Gastroesophageal sphincter (tissue), 4 donors: ENCODE measurements around the gene KHDRBS1. TPM values are rescaled to one million over a fixed set of nuclear protein-coding genes. Genes with fewer than 3 reads are reported as not detected.
"Not testable (repeated sequence)": the region's sequence is repeated elsewhere in the genome, so short reads cannot be mapped to it uniquely, and the experiment has no call there.

Experiments
- ATAC-seq: fragments of 150-250 bp; one replicate; pipeline ENCODE4 v1.9.1; 2016; ENCODE audit warnings: mild to moderate bottlenecking, moderate library complexity
- H3K27ac ChIP-seq, 4 donors: fragments of 200-600 bp; sonication (generic) in 3 of 4; 1 replicate in 3 of 4; 2 replicates in 1 of 4; pipeline ENCODE4 v1.5.1; 2016 to 2019
- H3K27me3 ChIP-seq: fragments of 200-600 bp; sonication (generic); one replicate; pipeline ENCODE4 v1.5.1; 2019
- H3K36me3 ChIP-seq, 2 donors: fragments of 200-600 bp; sonication (generic); one replicate each; pipeline ENCODE4 v1.5.1; 2019; ENCODE audit warnings: control low read depth in 1 of 2
- H3K4me1 ChIP-seq, 3 donors: fragments of 200-600 bp; sonication (generic); 1 replicate in 2 of 3; 2 replicates in 1 of 3; pipeline ENCODE4 v1.5.1; 2016 to 2019; ENCODE audit warnings: control low read depth in 2 of 3
- H3K4me3 ChIP-seq, 2 donors: fragments of 200-600 bp; sonication (generic); one replicate each; pipeline ENCODE4 v1.5.1; 2019; ENCODE audit warnings: mild to moderate bottlenecking in 1 of 2, moderate library complexity in 1 of 2
- H3K9me3 ChIP-seq, 3 donors: fragments of 200-600 bp; sonication (generic); one replicate each; pipeline ENCODE4 v1.5.1; 2017 to 2019; ENCODE audit warnings: control low read depth in 2 of 3
- CTCF ChIP-seq, 4 experiments: fragments of 200-600 bp in 2 of 4; fragments of 450-650 bp in 2 of 4; sonication (generic) in 1 of 4; IDR thresholded peaks; one replicate each; pipeline ENCODE4 v1.5.1; 2017 to 2019; ENCODE audit warnings: antibody characterized with exemption in 4 of 4, mild to moderate bottlenecking in 2 of 4, moderate library complexity in 2 of 4
- EP300 ChIP-seq: sonication (generic); formaldehyde crosslinking; IDR thresholded peaks from one replicate; pipeline ENCODE4 v1.6.1; 2017; ENCODE audit warnings: antibody characterized with exemption, mild to moderate bottlenecking
- POLR2A ChIP-seq, 2 donors: fragments of 450-650 bp; IDR thresholded peaks; one replicate each; pipeline ENCODE4 v1.6.1; 2017; ENCODE audit warnings: antibody characterized with exemption in 2 of 2, mild to moderate bottlenecking in 2 of 2, moderate library complexity in 1 of 2
- POLR2AphosphoS5 ChIP-seq: sonication (generic); formaldehyde crosslinking; IDR thresholded peaks from one replicate; pipeline ENCODE4 v1.6.1; 2017; ENCODE audit warnings: antibody characterized with exemption
- WGBS, 2 donors: methylation state at CpG; one replicate each; pipeline ENCODE4 v1.1.5; 2018; ENCODE audit warnings: low coverage in 1 of 2; 5-methylcytosine and 5-hydroxymethylcytosine counted together
- total RNA-seq, 4 donors: library from RNA; depleted of rRNA; stranded (reverse); fragments of >200 nt; gene quantifications; one replicate each; pipeline ENCODE4 v1.1.0, GENCODE V29; 2016

Gene KHDRBS1
- total RNA-seq, 4 donors from 2014 or later = 59.1 to 89.3 (median 64.8) TPM

- Histone ChIP-seq H3K4me3 (no peak overlapping the region), H3K36me3 (no peaks in the 10 kb centered on the region), H3K9me3 (no peaks in the 10 kb centered on the region), H3K27me3 (no peaks in the 10 kb centered on the region), H3K4me1 (peaks cover 0 to 11% (median 0%) of the 10 kb centered on the region in 3 donors), H3K27ac (no peak overlapping the region)
- ATAC-seq = no peak
- 50 to 94% methylated on average over 1 to 3 of the region's 3 CpGs for WGBS, 2 donors
- TF ChIP-seq EP300 (no peak), POLR2A (IDR thresholded peaks at IDR 0.05) (no peak), CTCF (IDR thresholded peaks at IDR 0.05) (no peak), POLR2AphosphoS5 (no peak)
These were observed 18.4 kb upstream of the KHDRBS1 start for GRCh38 chr1:31995263-31995662.

GRCh38 chr1:31996121-31996520, 17.5 kb upstream of the KHDRBS1 start:
- H3K9me3 ChIP-seq, H3K36me3 ChIP-seq, H3K4me3 ChIP-seq, H3K4me1 ChIP-seq, H3K27ac ChIP-seq, H3K27me3 ChIP-seq, ATAC-seq: not testable (repeated sequence)
- 91% methylated on average over 4 to 5 of the region's 5 CpGs for WGBS, 2 donors

GRCh38 chr1:32001863-32002262, 11.8 kb upstream of the KHDRBS1 start:
- Histone ChIP-seq H3K4me3 (no peak overlapping the region), H3K27me3 (no peaks in the 10 kb centered on the region), H3K27ac (no peak overlapping the region), H3K4me1 (no peaks in the 10 kb centered on the region), H3K36me3 (no peaks in the 10 kb centered on the region), H3K9me3 (no peaks in the 10 kb centered on the region)
- no peak for TF ChIP-seq POLR2A (IDR thresholded peaks at IDR 0.05)
- TF ChIP-seq EP300 = no peak
- TF ChIP-seq CTCF (IDR thresholded peaks at IDR 0.05) = no peak
- no peak for TF ChIP-seq POLR2AphosphoS5
- 85 to 86% methylated on average over 4 to 5 of the region's 5 CpGs for WGBS, 2 donors
- no peak for ATAC-seq

- not testable (repeated sequence) for H3K4me1 ChIP-seq, ATAC-seq, H3K36me3 ChIP-seq, H3K9me3 ChIP-seq, H3K4me3 ChIP-seq, H3K27ac ChIP-seq, H3K27me3 ChIP-seq
- 48% methylated on average over 4 of the region's 4 CpGs; no CpG with 5 or more reads in 1 of the 2 donors for WGBS, 2 donors
These were observed 11.4 kb upstream of the KHDRBS1 start for GRCh38 chr1:32002285-32002684.

GRCh38 chr1:32005522-32005921, 8.1 kb upstream of the KHDRBS1 start:
- ATAC-seq = no peak
- Histone ChIP-seq H3K4me3 (no peak overlapping the region), H3K27ac (no peak overlapping the region), H3K4me1 (no peaks in the 10 kb centered on the region), H3K9me3 (no peaks in the 10 kb centered on the region), H3K27me3 (no peaks in the 10 kb centered on the region), H3K36me3 (no peaks in the 10 kb centered on the region)
- 67 to 80% methylated on average over 2 to 3 of the region's 3 CpGs for WGBS, 2 donors
- TF ChIP-seq POLR2AphosphoS5 (no peak), EP300 (no peak), CTCF (IDR thresholded peaks at IDR 0.05) (no peak), POLR2A (IDR thresholded peaks at IDR 0.05) (no peak)

GRCh38 chr1:32007591-32007940, 6.1 kb upstream of the KHDRBS1 start:
- Histone ChIP-seq H3K4me1 (peaks cover 0 to 3% (median 0%) of the 10 kb centered on the region in 3 donors), H3K27me3 (no peaks in the 10 kb centered on the region), H3K9me3 (no peaks in the 10 kb centered on the region), H3K27ac (no peak overlapping the region), H3K36me3 (no peaks in the 10 kb centered on the region), H3K4me3 (no peak overlapping the region)
- no peak for ATAC-seq
- TF ChIP-seq POLR2A (IDR thresholded peaks at IDR 0.05) = no peak
- 91 to 100% methylated on average over 1 of the region's 1 CpG for WGBS, 2 donors

- H3K27me3 ChIP-seq = no peaks in the 10 kb centered on the region
- H3K4me1 ChIP-seq = peaks cover 0 to 12% (median 5%) of the 10 kb centered on the region in 3 donors
- no peak for ATAC-seq
- no peaks in the 10 kb centered on the region for H3K9me3 ChIP-seq
- no peak overlapping the region for H3K27ac ChIP-seq
- TF ChIP-seq CTCF (IDR thresholded peaks at IDR 0.05) (no peak), POLR2A (IDR thresholded peaks at IDR 0.05) (no peak), EP300 (no peak), POLR2AphosphoS5 (no peak)
- H3K4me3 ChIP-seq = no peak overlapping the region
- H3K36me3 ChIP-seq = no peaks in the 10 kb centered on the region
- 60 to 90% methylated on average over 2 to 4 of the region's 5 CpGs for WGBS, 2 donors
These were observed 3.4 kb upstream of the KHDRBS1 start for GRCh38 chr1:32010246-32010645.
